K562 (cell line): ENCODE measurements around the gene LY6G6F. TPM values are rescaled to one million over a fixed set of nuclear protein-coding genes. Genes with fewer than 3 reads are reported as not detected.

ENCODE experiments used
- CBX1 ChIP-seq: sonication (generic); IDR thresholded peaks from 2 replicates; pipeline ENCODE4 v1.6.1; 2016; ENCODE audit warnings: antibody characterized with exemption, low read depth, mild to moderate bottlenecking
- CC2D1A ChIP-seq: fragments of 450-650 bp; IDR thresholded peaks from 2 replicates; pipeline ENCODE4 v1.6.1; 2017; ENCODE audit warnings: mild to moderate bottlenecking
- ETV5 ChIP-seq: sonication (generic); formaldehyde crosslinking; IDR thresholded peaks from 2 replicates; pipeline ENCODE4 v1.4.0; 2020; ENCODE audit warnings: low read depth, mild to moderate bottlenecking, missing genetic modification reagents
- FOXA3 ChIP-seq, 2 experiments: fragments of 450-650 bp in 1 of 2; sonication (generic) in 1 of 2; formaldehyde crosslinking; IDR thresholded peaks in 1 of 2; conservative IDR thresholded peaks in 1 of 2; 2 replicates each; pipeline versions ENCODE4 v1.4.0 to v1.8.0; 2020 to 2022; ENCODE audit warnings: mild to moderate bottlenecking in 2 of 2, missing genetic modification reagents in 1 of 2
- HMGXB4 ChIP-seq: sonication (generic); formaldehyde crosslinking; IDR thresholded peaks from 2 replicates; pipeline ENCODE4 v1.8.1; 2023; ENCODE audit warnings: mild to moderate bottlenecking, missing genetic modification reagents
- MYBL2 ChIP-seq, 2 experiments: fragments of 450-650 bp in 1 of 2; sonication (generic) in 1 of 2; formaldehyde crosslinking in 1 of 2; IDR thresholded peaks; 2 replicates each; pipeline versions ENCODE4 v1.6.1 to v1.8.1; 2017 to 2022; ENCODE audit warnings: borderline replicate concordance in 1 of 2, inconsistent platforms in 1 of 2, low read depth in 1 of 2, mild to moderate bottlenecking in 1 of 2, missing genetic modification reagents in 1 of 2, moderate library complexity in 1 of 2
- NR4A1 ChIP-seq, 2 experiments: fragments of 250-450 bp in 1 of 2; fragments of 450-650 bp in 1 of 2; sonication (Bioruptor Pico) in 1 of 2; IDR thresholded peaks; 2 replicates each; pipeline versions ENCODE4 v1.4.0 to v1.6.1; 2016 to 2020; ENCODE audit warnings: mild to moderate bottlenecking in 2 of 2, missing compliant biosample characterization in 1 of 2, missing genetic modification characterization in 1 of 2, moderate library complexity in 1 of 2
- PTTG1 ChIP-seq: fragments of 450-650 bp; IDR thresholded peaks from 2 replicates; pipeline ENCODE4 v1.6.1; 2016; ENCODE audit warnings: low read depth, mild to moderate bottlenecking, missing genetic modification characterization, missing compliant biosample characterization
- SMAD4 ChIP-seq: fragments of 250-450 bp; sonication (Bioruptor Pico); conservative IDR thresholded peaks from 2 replicates; pipeline ENCODE4 v1.8.0; 2021; ENCODE audit warnings: inconsistent platforms, mild to moderate bottlenecking, moderate library complexity
- TARDBP ChIP-seq: fragments of 450-650 bp; IDR thresholded peaks from 2 replicates; pipeline ENCODE4 v1.6.1; 2016
- THRA ChIP-seq: fragments of 450-650 bp; IDR thresholded peaks from 2 replicates; pipeline ENCODE4 v1.6.1; 2017; ENCODE audit warnings: mild to moderate bottlenecking, moderate library complexity
- ZBTB17 ChIP-seq: fragments of 450-650 bp; formaldehyde crosslinking; IDR thresholded peaks from 2 replicates; pipeline ENCODE4 v1.4.0; 2020; ENCODE audit warnings: mild to moderate bottlenecking
- ZNF124 ChIP-seq: sonication (generic); formaldehyde crosslinking; IDR thresholded peaks from 2 replicates; pipeline ENCODE4 v1.8.1; 2022; ENCODE audit warnings: missing genetic modification reagents
- ZNF253 ChIP-seq: fragments of 250-450 bp; sonication (Bioruptor Pico); conservative IDR thresholded peaks from 2 replicates; pipeline ENCODE4 v1.6.1; 2021; ENCODE audit warnings: mild to moderate bottlenecking
- ZNF57 ChIP-seq: fragments of 450-650 bp; formaldehyde crosslinking; IDR thresholded peaks from 2 replicates; pipeline ENCODE4 v1.4.0; 2020; ENCODE audit warnings: mild to moderate bottlenecking, moderate library complexity
- polyA plus RNA-seq, 8 experiments: library from polyadenylated mRNA; depleted of rRNA in 4 of 8; stranded (reverse) in 5 of 8; unstranded in 3 of 8; fragments of >200 nt; fragmentation: Nextera tagmentation in 2 of 8; fragmentation: Illumina TruSeq in 1 of 8; extraction: Ambion mirVana in 2 of 8; extraction: Trizol in 1 of 8; gene quantifications; 2 replicates each; pipeline versions ENCODE4 v1.2.1 to v1.2.3, GENCODE V29; 2011 to 2014; ENCODE audit warnings: inconsistent platforms in 1 of 8, missing spikeins in 1 of 8
- total RNA-seq, 7 experiments: library from RNA; depleted of rRNA in 6 of 7; stranded (reverse); fragments of >200 nt in 6 of 7; fragmentation: Illumina TruSeq in 2 of 7; extraction: Trizol in 2 of 7; gene quantifications; 2 replicates each; pipeline versions ENCODE4 v1.2.1 to v1.2.3, GENCODE V29; 2011 to 2021; ENCODE audit warnings: low replicate concordance in 1 of 7
- TF ChIP-seq, protein P1 (sequence below): fragments of 200-800 bp; sonication (Bioruptor generic); IDR thresholded peaks from 2 replicates; pipeline ENCODE4 v1.6.1; 2017; ENCODE audit warnings: missing genetic modification characterization, missing compliant biosample characterization

LY6G6F gene
- total and polyA plus RNA-seq, 9 of the 15 experiments (the other 6 are each of a cell fraction or from before 2014, with no cell fraction given): 0.14 to 0.50 (median 0.28) TPM; not detected in 2

DNA sequence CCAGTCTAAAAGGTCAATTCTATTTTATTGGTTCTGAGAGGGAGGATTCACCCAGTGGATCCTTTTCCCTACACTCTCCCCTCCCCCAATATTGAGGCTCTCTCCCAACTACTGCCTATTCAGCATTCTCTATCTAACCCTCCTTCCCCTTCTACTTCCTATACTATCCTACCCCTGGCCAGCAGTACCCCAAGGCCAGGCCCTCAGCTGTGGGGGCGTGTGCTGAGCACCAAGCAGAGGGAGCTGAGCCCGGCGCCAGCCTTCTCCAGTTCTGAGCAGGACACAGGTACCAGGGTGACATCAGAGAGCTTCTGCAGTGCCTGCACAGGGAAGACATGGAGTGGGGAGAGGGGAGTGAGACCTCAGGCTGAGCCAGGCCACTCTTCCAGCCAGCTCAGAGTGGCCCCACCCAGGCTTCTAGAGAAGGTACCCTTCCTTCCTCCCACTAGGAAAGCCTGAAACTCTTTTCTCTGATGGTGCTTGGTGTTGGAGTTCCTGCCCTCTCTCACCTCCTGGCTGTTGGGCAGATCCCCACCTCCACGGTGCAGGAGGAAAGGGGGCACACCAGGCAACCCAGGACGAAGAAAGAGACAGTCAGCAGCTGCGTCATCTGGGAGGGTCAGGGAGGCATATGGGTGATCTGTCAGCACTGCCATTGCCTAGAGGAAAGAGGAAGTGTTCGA is 20.5 kb downstream of the LY6G6F start (continued):
- TF ChIP-seq, protein P1, sequence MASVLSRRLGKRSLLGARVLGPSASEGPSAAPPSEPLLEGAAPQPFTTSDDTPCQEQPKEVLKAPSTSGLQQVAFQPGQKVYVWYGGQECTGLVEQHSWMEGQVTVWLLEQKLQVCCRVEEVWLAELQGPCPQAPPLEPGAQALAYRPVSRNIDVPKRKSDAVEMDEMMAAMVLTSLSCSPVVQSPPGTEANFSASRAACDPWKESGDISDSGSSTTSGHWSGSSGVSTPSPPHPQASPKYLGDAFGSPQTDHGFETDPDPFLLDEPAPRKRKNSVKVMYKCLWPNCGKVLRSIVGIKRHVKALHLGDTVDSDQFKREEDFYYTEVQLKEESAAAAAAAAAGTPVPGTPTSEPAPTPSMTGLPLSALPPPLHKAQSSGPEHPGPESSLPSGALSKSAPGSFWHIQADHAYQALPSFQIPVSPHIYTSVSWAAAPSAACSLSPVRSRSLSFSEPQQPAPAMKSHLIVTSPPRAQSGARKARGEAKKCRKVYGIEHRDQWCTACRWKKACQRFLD (CRISPR knock-in tag): no peak
- TF ChIP-seq FOXA3 (CRISPR knock-in tag; conservative IDR thresholded peaks at IDR 0.05 in 1 of 2, IDR thresholded peaks at IDR 0.05 in 1 of 2): no peak
- peak; percentile 41; the same call in 1 of the 2 replicates for TF ChIP-seq ZNF57 (CRISPR knock-in tag)
- TF ChIP-seq ZNF124: no peak
- no peak for TF ChIP-seq THRA
- peak; percentile 59; the same call in 1 of the 2 replicates for TF ChIP-seq SMAD4
- TF ChIP-seq ZNF253 (CRISPR knock-in tag): no peak
- TF ChIP-seq ZBTB17: peak; percentile 69; the same call in 1 of the 2 replicates
- no peak for TF ChIP-seq HMGXB4 (CRISPR knock-in tag)
- TF ChIP-seq NR4A1 (CRISPR knock-in tag; IDR thresholded peaks at IDR 0.05): no peak
- TF ChIP-seq NR4A1 (tag; IDR thresholded peaks at IDR 0.05): no peak
- TF ChIP-seq ETV5 (CRISPR knock-in tag): no peak
- no peak for TF ChIP-seq MYBL2 (IDR thresholded peaks at IDR 0.05; ENCODE audit: low read depth)
- no peak for TF ChIP-seq MYBL2 (CRISPR knock-in tag; IDR thresholded peaks at IDR 0.05; ENCODE audit: borderline replicate concordance)
- peak; percentile 31; the same call in 1 of the 2 replicates for TF ChIP-seq CC2D1A
- no peak for TF ChIP-seq PTTG1
- no peak for TF ChIP-seq CBX1
- no peak for TF ChIP-seq TARDBP
